Glutamatergic neuron (in vitro differentiated cells): ENCODE measurements around the gene LRP1B. TPM values are rescaled to one million over a fixed set of nuclear protein-coding genes. Genes with fewer than 3 reads are reported as not detected.

Experiments used
- DNase-seq: peaks from one replicate; pipeline ENCODE4 v3.0.0; 2022
- H3K27ac Mint-ChIP-seq: one replicate; pipeline ENCODE4 v1.8.0; 2020; ENCODE audit warnings: mild to moderate bottlenecking, mixed read lengths, inconsistent platforms; ENCODE audit not compliant: unreplicated experiment
- H3K27me3 Mint-ChIP-seq: one replicate; pipeline ENCODE4 v1.8.0; 2020; ENCODE audit warnings: mild to moderate bottlenecking, moderate library complexity, mixed read lengths, inconsistent platforms; ENCODE audit not compliant: unreplicated experiment
- H3K36me3 Mint-ChIP-seq: one replicate; pipeline ENCODE4 v1.8.0; 2020; ENCODE audit warnings: mild to moderate bottlenecking, mixed read lengths, inconsistent platforms; ENCODE audit not compliant: unreplicated experiment
- H3K4me1 Mint-ChIP-seq: one replicate; pipeline ENCODE4 v1.8.0; 2020; ENCODE audit warnings: mild to moderate bottlenecking, low read depth, mixed read lengths, inconsistent platforms; ENCODE audit not compliant: unreplicated experiment
- H3K4me3 Mint-ChIP-seq: one replicate; pipeline ENCODE4 v1.8.0; 2020; ENCODE audit warnings: mild to moderate bottlenecking, mixed read lengths, inconsistent platforms; ENCODE audit not compliant: unreplicated experiment
- H3K9me3 Mint-ChIP-seq: one replicate; pipeline ENCODE4 v1.8.0; 2020; ENCODE audit warnings: mild to moderate bottlenecking, moderate library complexity, mixed read lengths, inconsistent platforms; ENCODE audit not compliant: unreplicated experiment
- total RNA-seq: library from RNA; stranded (reverse); fragmentation: NEBNext Ultra II Directional; extraction: Animal tissue kit (Norgen Biotek cat#: 25700); gene quantifications from one replicate; pipeline ENCODE4 v1.2.1, GENCODE V29; 2021; ENCODE audit not compliant: unreplicated experiment
- TF ChIP-seq, protein P1 (sequence below): fragments of 200-600 bp; sonication (generic); IDR thresholded peaks from one replicate; pipeline ENCODE4 v1.5.0; 2021; ENCODE audit not compliant: partially characterized antibody, unreplicated experiment

LRP1B gene
- total RNA-seq, 1 donor from 2014 or later = 28.7 TPM

DNA sequence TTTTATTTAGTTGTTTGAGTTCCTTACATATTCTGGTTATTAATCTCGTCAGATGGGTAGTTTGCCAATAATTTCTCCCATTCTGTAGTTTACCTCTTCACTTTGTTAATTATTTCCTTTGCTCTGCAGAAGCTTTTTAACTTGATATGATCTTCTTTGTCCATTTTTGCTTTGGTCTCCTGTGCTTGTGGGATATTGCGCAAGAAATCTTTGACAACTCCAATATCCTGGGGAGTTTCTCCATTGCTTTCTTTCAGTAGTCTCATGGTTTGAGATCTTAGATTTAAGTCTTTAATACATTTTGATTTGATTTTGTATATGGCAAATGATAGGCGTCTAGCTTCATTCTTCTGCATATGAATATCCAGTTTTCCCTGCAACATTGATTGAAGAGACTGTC lies 389.2 kb downstream of the LRP1B start:
- no peak overlapping the region for H3K27ac Mint-ChIP-seq
- DNase-seq = no peak
- peaks cover 10% of the 10 kb centered on the region for H3K4me1 Mint-ChIP-seq
- no peaks in the 10 kb centered on the region for H3K27me3 Mint-ChIP-seq
- TF ChIP-seq, protein P1, sequence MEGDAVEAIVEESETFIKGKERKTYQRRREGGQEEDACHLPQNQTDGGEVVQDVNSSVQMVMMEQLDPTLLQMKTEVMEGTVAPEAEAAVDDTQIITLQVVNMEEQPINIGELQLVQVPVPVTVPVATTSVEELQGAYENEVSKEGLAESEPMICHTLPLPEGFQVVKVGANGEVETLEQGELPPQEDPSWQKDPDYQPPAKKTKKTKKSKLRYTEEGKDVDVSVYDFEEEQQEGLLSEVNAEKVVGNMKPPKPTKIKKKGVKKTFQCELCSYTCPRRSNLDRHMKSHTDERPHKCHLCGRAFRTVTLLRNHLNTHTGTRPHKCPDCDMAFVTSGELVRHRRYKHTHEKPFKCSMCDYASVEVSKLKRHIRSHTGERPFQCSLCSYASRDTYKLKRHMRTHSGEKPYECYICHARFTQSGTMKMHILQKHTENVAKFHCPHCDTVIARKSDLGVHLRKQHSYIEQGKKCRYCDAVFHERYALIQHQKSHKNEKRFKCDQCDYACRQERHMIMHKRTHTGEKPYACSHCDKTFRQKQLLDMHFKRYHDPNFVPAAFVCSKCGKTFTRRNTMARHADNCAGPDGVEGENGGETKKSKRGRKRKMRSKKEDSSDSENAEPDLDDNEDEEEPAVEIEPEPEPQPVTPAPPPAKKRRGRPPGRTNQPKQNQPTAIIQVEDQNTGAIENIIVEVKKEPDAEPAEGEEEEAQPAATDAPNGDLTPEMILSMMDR = no peak
- peaks cover 6% of the 10 kb centered on the region for H3K36me3 Mint-ChIP-seq
- H3K9me3 Mint-ChIP-seq = no peaks in the 10 kb centered on the region
- no peak overlapping the region for H3K4me3 Mint-ChIP-seq

DNA sequence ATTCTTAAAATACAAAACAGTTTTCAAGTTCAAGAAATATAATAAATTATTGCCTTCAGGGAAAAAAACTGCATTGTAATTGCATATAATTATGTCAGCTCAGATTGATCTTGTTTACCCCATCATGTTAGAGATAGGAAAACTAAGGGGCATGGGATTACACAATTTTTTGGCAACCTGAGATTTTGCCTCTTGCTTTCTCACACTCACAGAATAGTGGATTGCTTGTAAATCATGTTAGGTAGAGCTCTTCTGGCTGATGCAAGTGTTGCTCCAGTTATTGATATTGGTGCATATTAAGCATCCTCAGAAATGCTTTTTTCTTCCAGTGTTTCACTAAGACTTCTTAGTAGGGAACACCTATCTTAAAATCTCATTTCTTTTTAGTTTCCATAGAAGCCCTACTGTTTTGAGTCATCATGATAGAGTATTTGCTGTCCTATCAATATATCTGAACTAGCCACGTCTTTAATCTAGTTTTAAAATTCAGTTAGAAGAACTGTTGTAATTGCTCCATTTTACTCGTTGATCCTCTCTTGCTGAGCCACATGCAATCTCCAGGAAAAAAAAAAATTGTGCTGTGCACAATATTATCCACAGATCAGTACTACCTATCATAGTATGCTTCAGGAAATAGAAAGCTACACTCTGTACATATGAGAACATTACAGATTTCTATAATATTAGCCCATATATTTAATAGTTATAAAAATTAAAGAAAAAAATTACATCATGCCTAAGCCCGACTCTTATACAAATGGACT lies 393.1 kb downstream of the LRP1B start:
- TF ChIP-seq, protein P1 = no peak
- H3K4me3 Mint-ChIP-seq = no peak overlapping the region
- peaks cover 14% of the 10 kb centered on the region for H3K4me1 Mint-ChIP-seq

DNA sequence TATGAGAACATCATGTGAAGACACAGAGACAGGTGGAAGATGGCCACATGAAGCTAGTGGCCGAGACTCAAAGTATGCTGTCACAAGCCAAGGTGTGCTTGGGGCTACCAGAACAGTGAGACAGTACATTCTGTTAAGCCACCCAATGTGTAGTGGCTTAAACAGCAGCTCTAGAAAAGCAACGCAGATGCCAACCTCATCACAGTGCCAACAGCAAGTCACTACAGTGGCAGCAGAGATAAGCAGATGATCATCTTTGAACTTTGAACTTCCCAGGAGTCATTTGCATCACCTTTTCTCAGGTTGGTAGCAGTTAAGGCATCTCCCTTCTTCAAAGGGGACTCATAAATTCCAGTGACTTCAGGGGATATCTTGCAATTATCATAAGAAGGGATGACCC lies 394.4 kb downstream of the LRP1B start:
- Mint-ChIP-seq H3K9me3 (no peaks in the 10 kb centered on the region), H3K4me3 (no peak overlapping the region), H3K27ac (no peak overlapping the region), H3K4me1 (peaks cover 14% of the 10 kb centered on the region), H3K36me3 (no peaks in the 10 kb centered on the region), H3K27me3 (no peaks in the 10 kb centered on the region)
- TF ChIP-seq, protein P1 = no peak
- no peak for DNase-seq

More for the DNA sequence above, 393.1 kb downstream of the LRP1B start:
- Mint-ChIP-seq H3K27ac (no peak overlapping the region), H3K9me3 (no peaks in the 10 kb centered on the region), H3K36me3 (no peaks in the 10 kb centered on the region), H3K27me3 (no peaks in the 10 kb centered on the region)
- DNase-seq = no peak

- H3K9me3 Mint-ChIP-seq = peaks cover 4% of the 10 kb centered on the region
- H3K27me3 Mint-ChIP-seq = peaks cover 4% of the 10 kb centered on the region
- TF ChIP-seq, protein P1 = no peak
- H3K4me3 Mint-ChIP-seq = peak overlapping the region; percentile 33
- peaks cover 31% of the 10 kb centered on the region for H3K4me1 Mint-ChIP-seq
- DNase-seq = peak; percentile 51
- H3K27ac Mint-ChIP-seq = peak overlapping the region; percentile 94
- no peaks in the 10 kb centered on the region for H3K36me3 Mint-ChIP-seq
Observed at GRCh38 chr2:141728886-141729285, 401.9 kb downstream of the LRP1B start.

GRCh38 chr2:141728142-141728541 lies 402.7 kb downstream of the LRP1B start:
- Mint-ChIP-seq H3K36me3 (no peaks in the 10 kb centered on the region), H3K27me3 (peaks cover 4% of the 10 kb centered on the region), H3K9me3 (peaks cover 4% of the 10 kb centered on the region), H3K4me3 (peak overlapping the region; percentile 33), H3K27ac (peak overlapping the region; percentile 94), H3K4me1 (peaks cover 31% of the 10 kb centered on the region)
- TF ChIP-seq, protein P1 = no peak
- DNase-seq = peak; percentile 33
